Measurements from ENCODE around the gene EXD3. TPM values are rescaled to one million over a fixed set of nuclear protein-coding genes. Genes with fewer than 3 reads are reported as not detected.
A peak's percentile ranks its signal among the peaks of the same experiment; 100 is the strongest.

The EXD3 gene
- total and polyA plus RNA-seq, 9 of the 15 experiments (the other 6 are each of a cell fraction or from before 2014, with no cell fraction given) = 0.29 to 12.5 (median 3.9) TPM

- TF ChIP-seq BCLAF1 (IDR thresholded peaks at IDR 0.05; ENCODE audit: borderline replicate concordance in 1 of 2, control insufficient read depth in 1 of 2, low read depth in 2 of 2, low read length in 1 of 2) (no peak), ZNF740 (CRISPR knock-in tag; IDR thresholded peaks at IDR 0.05) (no peak), ZNF740 (tag; IDR thresholded peaks at IDR 0.05) (peak in 1 of 2 experiments; percentile 59; a peak in 1 of 4 replicates), MCM3 (IDR thresholded peaks at IDR 0.05) (no peak), ZSCAN32 (CRISPR knock-in tag; IDR thresholded peaks at IDR 0.05) (no peak), RBM39 (optimal IDR thresholded peaks at IDR 0.05; ENCODE audit: low read depth, low read length) (no peak), SP1 (CRISPR knock-in tag; IDR thresholded peaks at IDR 0.05) (0 out of 2 replicates have a peak, but pooled peaks have one; percentile 49), FIP1L1 (IDR thresholded peaks at IDR 0.05; ENCODE audit: low read depth, low read length, poor library complexity, severe bottlenecking) (peak; percentile 58), RBFOX2 (IDR thresholded peaks at IDR 0.05; ENCODE audit: low read depth, low read length) (peak; percentile 80), GMEB1 (CRISPR knock-in tag; IDR thresholded peaks at IDR 0.05) (0 out of 2 replicates have a peak, but pooled peaks have one; percentile 22), BCL6 (CRISPR knock-in tag; IDR thresholded peaks at IDR 0.05) (no peak), TEAD2 (tag; IDR thresholded peaks at IDR 0.05) (no peak), TARDBP (IDR thresholded peaks at IDR 0.05) (no peak), ZNF41 (CRISPR knock-in tag; conservative IDR thresholded peaks at IDR 0.05) (no peak), PCBP1 (IDR thresholded peaks at IDR 0.05; ENCODE audit: low read depth, low read length, poor library complexity, severe bottlenecking) (peak; percentile 53)
Measured at GRCh38 chr9:137316012-137316981, 106.7 kb downstream of the EXD3 start (continued).
